Stimulated activated CD4-positive, alpha-beta T cell treated with anti-CD3 and anti-CD28 coated beads, Interleukin-4, amount 100 ng/mL, for 24 hours (primary cell): Measurements from ENCODE around the gene ZNF652.

ENCODE experiments used
- DNase-seq: peaks from one replicate; pipeline ENCODE4 v3.0.0-alpha.2; 2020

Gene ZNF652

GRCh38 chr17:49258394-49258793 lies 103.7 kb downstream of the ZNF652 start:
- no peak for DNase-seq

- no peak for DNase-seq
Observed at GRCh38 chr17:49255125-49255524, 106.9 kb downstream of the ZNF652 start.

- DNase-seq, result no peak
Observed at GRCh38 chr17:49254066-49254465, 108.0 kb downstream of the ZNF652 start.

- DNase-seq, result no peak
Observed at GRCh38 chr17:49252148-49252695, 109.8 kb downstream of the ZNF652 start.

GRCh38 chr17:49249890-49250522 lies 112.0 kb downstream of the ZNF652 start:
- no peak for DNase-seq

GRCh38 chr17:49249292-49249794 lies 112.7 kb downstream of the ZNF652 start:
- DNase-seq, result no peak

- DNase-seq, result no peak
Observed at GRCh38 chr17:49247944-49248343, 114.1 kb downstream of the ZNF652 start.

- DNase-seq, result no peak
Observed at GRCh38 chr17:49244839-49245238, 117.2 kb downstream of the ZNF652 start.
